ENCODE results near the gene MIA2.
"Not testable (repeated sequence)": the region's sequence is repeated elsewhere in the genome, so short reads cannot be mapped to it uniquely, and the experiment has no call there.

GRCh38 chr14:39280678-39281077 lies 47.0 kb downstream of the MIA2 start:
- TF ChIP-seq EZH2 (IDR thresholded peaks at IDR 0.05; ENCODE audit: borderline replicate concordance, low read length); CTCF (conservative IDR thresholded peaks at IDR 0.05 in 1 of 2, IDR thresholded peaks at IDR 0.05 in 1 of 2; ENCODE audit: extremely low read depth in 1 of 2, insufficient read depth in 1 of 2, low read depth in 1 of 2, low read length in 2 of 2): not testable (repeated sequence)
